PC-3 (cell line): ENCODE results near the gene CSTF3.

Source experiments
- CTCF ChIP-seq: fragments of 300-600 bp; sonication (generic); conservative IDR thresholded peaks from 2 replicates; pipeline ENCODE4 v1.5.1; 2017; ENCODE audit warnings: antibody characterized with exemption, low read depth, mild to moderate bottlenecking, low read length
- EZH2 ChIP-seq: fragments of 300-600 bp; sonication (generic); IDR thresholded peaks from one replicate; pipeline ENCODE4 v1.6.1; 2017; ENCODE audit warnings: antibody characterized with exemption, mild to moderate bottlenecking, low read length; ENCODE audit not compliant: unreplicated experiment

- no peak for TF ChIP-seq CTCF
- no peak for TF ChIP-seq EZH2
Observed at GRCh38 chr11:33177676-33178336, 16.5 kb upstream of the CSTF3 start.
